HG02981 (cell line): ENCODE results near the gene TRMT11.

ENCODE experiments used
- ATAC-seq: cut with Tn5 transposase; IDR thresholded peaks from one replicate; pipeline ENCODE4 v1.9.1; 2021; ENCODE audit warnings: mild to moderate bottlenecking, moderate library complexity; ENCODE audit not compliant: unreplicated experiment

The TRMT11 gene

GRCh38 chr6:126072172-126072571 is 85.8 kb downstream of the TRMT11 start:
- no peak for ATAC-seq

- no peak for ATAC-seq
These were observed 86.5 kb downstream of the TRMT11 start for GRCh38 chr6:126072834-126073233.

DNA sequence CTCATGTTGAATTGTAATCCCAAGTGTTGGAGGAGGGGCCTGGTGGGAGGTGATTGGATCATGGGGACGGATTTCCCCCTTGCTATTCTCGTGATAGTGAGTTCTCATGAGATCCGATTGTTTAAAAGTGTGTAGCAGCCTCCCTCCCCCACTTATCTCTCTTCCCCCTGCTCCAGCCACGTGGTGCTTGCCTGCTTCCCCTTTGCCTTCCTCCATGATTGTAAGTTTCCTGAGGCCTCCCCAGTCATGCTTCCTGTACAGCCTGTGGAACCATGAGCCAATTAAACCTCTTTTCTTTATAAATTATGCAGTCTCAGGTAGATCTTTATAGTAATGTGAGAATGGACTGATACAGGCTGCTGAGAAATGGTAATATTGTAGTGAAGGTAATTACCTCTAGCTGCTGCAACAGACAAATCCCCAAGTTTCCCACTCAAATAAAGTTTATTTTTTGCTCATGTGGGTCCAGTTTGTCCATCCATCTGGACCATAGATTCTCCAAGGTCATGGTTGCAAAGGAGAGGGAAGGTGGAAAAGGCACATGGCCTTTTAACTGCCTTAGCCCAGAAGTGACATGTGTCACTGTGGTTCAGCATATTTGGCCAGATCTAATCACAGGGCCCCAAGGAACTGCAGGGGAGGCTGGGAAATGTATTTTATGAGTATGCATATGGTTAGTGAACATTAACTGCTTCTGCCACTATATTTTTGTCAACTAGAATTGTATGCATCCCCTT is 89.2 kb downstream of the TRMT11 start:
- ATAC-seq = no peak

DNA sequence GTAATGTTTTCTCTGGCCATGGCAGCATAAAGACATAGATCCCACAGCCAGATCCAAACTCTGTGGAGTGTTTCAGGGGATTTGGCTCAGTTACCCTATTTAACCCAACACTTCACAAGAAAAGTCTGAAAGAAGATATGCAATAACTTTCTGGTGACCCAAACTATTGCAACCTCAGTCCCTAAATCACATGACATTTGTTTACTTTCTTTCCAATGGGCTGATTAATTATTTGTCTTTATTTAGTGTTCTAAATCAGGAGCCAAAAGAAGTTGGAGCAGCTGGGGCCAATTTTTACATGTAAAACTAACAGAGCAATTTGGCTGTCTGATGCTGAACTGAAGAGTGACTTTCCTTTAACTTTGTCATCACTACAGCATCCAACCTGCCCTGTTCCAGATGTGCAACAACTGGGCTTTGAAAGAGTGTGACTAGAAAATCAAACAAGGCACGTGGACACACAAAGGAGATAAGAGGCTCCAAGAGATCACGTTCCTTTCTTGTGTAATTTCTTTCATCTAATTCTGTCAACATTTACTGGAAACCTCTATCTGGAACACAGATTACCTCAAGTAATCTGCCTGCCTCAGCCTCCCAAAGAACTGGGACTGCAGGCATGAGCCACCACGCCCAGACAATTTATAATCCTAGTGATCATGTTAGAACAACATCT is 90.8 kb downstream of the TRMT11 start:
- ATAC-seq = no peak

DNA sequence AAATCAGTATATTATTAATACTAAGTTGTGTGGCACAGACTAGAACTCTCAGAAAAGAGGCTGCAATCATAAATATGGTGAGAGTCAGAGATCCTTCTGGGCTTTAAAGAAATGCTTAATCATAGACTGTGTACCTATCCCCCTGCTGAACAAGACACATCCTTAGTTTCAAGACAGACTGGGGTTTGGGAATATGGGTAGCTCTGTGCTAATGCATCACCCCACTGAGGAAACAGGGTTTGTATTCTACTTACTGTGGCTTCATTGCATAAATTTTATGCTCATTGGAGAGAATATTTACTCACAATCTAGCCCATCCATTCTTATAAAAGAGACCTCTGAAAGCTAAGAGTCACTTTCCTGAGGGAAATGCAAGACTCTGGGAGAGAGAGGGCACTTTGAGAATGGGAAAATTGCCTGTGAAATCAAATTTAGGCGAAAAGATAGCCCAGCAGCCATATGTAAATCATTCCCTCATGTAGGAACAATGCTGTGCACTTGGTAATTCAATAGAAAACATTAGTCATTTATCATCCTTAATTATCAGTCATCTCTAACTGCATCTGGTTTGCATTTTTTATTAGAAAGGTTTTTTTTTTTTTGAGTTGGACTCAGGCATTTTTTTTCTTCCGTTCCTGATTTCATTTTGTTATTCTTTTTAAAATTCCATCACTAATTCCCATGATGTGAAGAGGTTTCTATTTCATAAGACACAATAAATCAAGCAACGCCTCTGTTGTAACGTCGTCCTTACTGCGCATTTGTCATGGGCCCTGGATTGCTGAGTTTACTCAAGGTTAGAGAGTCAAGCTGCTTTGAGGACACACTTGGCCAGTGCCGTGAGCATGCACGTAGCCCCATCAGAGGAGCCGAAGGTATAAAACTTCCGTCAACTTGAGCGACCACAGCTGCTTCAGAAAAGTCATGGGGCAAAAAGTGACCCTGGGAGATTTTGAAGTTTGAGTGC is 91.8 kb downstream of the TRMT11 start:
- ATAC-seq = no peak

- no peak for ATAC-seq
These were observed 97.5 kb downstream of the TRMT11 start for GRCh38 chr6:126083875-126084274.

DNA sequence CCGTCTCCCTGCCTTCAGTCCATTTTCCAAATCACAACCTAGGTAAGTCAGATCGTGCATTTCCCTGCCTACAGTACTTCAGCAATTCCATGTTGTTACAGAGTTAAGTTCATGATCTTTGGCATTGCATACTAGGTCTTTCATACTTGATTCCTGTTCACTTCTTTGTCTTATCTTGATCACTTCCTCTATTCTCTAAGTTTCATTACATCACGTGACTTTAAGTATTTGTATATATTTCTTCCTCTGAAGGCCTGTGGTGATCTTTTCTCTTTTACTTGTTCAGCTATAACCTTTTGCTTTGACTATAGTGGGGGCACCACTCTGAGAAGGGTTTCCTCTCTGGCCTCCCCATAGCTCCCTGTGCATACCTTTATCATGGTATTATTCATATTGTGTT is 100.2 kb downstream of the TRMT11 start:
- peak; percentile 92 for ATAC-seq
